ENCODE data around the gene ZBTB44.

- TF ChIP-seq CTCF (conservative IDR thresholded peaks at IDR 0.05) (no peak), EZH2 (IDR thresholded peaks at IDR 0.05; ENCODE audit: low read depth) (no peak)
These were observed 2.7 kb downstream of the ZBTB44 start for GRCh38 chr11:130312046-130312445.

Data from PC-9 (cell line).